ENCODE results near the gene ADGRG3. TPM values are rescaled to one million over a fixed set of nuclear protein-coding genes. Genes with fewer than 3 reads are reported as not detected.

The ADGRG3 gene
- total RNA-seq, 1 experiment from 2014 or later = 0.07 TPM

DNA sequence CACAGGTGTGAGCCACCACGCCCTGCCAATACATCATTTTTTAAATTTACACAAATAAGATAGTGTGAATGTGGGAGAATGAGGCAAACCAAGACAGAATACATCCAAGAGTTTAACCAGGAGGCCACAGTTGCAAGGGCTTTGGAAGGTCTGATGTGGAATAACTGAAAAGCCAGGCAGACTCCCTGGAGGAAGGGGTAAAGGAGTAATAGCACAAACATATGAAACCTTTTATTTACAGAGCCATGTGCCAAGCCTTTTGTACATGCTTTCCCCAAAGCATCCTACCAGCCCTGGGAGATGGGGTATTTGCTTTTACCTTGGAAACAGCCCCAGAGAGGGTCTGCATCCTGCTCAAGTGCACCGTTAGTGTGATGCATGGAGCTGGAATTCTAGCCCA, 4.7 kb downstream of the ADGRG3 start:
- Histone ChIP-seq H3K36me3 (replicated peaks; ENCODE audit: control insufficient read depth, insufficient read depth, low read length) (no peaks in the 10 kb centered on the region), H3K4me3 (ENCODE audit: insufficient read depth, low read depth, low read length) (no peak overlapping the region), H3K27me3 (ENCODE audit: control insufficient read depth, insufficient read depth, low read length) (no peaks in the 10 kb centered on the region)
- DNase-seq = no peak

DNA sequence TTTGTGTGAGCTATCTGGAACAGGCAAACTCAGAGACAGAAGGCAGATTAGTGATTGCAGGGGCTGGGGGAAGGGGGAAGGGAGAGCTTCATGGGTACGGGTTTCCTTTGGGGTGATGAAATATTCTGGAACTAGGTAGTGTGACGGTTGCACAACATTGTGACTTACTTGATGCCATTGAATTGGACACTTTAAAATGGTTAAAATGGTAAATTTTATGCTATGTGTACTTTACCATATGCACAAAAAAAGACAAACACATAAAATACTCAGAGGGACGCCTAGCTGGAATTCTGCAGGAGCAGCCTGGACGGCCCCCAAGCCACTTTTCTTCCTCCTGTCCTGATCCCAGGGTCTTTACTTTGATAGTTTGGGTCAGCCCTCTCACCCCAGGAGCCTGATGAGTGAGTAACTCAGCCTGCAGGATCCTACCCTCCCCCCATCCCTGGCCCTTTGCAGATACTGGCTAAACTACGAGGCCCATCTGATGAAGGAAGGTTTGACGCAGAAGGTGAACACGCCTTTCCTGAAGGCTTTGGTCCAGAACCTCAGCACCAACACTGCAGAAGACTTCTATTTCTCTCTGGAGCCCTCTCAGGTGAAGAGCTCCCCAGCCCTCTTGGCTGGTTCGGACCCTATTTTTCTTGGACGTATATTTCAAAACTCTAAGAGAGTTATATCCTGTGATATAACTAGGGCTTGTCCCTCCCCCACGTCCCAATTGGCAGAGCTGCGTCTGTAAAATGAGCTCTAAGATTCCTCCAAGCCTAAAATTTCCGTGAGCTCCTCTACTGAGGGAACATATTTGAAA, 7.8 kb downstream of the ADGRG3 start:
- Histone ChIP-seq H3K4me3 (ENCODE audit: insufficient read depth, low read depth, low read length) (no peak overlapping the region), H3K36me3 (replicated peaks; ENCODE audit: control insufficient read depth, insufficient read depth, low read length) (no peaks in the 10 kb centered on the region), H3K27me3 (ENCODE audit: control insufficient read depth, insufficient read depth, low read length) (no peaks in the 10 kb centered on the region)
- DNase-seq = peak; percentile 79

DNA sequence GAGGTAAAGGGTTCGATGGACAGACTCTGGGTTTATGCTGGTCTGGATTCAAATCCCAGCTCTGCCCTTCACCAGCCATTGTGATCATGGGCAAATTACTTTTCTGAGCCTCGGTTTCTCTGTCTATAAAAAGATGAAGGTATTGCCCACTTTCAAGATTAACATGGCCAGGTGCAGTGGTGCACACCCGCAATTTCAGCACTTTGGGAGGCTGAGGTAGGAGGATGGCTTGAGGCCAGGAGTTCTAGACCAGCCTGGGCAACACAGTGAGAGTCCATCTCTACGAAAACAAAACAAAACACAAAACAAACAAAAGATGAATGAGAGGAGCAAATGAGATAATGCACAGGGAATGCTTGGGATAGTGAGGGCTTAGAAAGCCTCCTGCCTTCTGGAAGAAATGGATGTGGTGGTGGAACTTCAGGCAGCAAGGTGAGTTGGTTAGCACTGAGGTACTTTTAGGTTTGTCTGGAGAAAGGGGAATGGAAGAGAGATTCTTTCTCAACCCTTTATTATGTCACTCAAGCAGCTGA, 8.5 kb downstream of the ADGRG3 start:
- H3K27me3 ChIP-seq (ENCODE audit: control insufficient read depth, insufficient read depth, low read length) = no peaks in the 10 kb centered on the region
- no peak overlapping the region for H3K4me3 ChIP-seq (ENCODE audit: insufficient read depth, low read depth, low read length)
- no peaks in the 10 kb centered on the region for H3K36me3 ChIP-seq (replicated peaks; ENCODE audit: control insufficient read depth, insufficient read depth, low read length)
- no peak for DNase-seq

DNA sequence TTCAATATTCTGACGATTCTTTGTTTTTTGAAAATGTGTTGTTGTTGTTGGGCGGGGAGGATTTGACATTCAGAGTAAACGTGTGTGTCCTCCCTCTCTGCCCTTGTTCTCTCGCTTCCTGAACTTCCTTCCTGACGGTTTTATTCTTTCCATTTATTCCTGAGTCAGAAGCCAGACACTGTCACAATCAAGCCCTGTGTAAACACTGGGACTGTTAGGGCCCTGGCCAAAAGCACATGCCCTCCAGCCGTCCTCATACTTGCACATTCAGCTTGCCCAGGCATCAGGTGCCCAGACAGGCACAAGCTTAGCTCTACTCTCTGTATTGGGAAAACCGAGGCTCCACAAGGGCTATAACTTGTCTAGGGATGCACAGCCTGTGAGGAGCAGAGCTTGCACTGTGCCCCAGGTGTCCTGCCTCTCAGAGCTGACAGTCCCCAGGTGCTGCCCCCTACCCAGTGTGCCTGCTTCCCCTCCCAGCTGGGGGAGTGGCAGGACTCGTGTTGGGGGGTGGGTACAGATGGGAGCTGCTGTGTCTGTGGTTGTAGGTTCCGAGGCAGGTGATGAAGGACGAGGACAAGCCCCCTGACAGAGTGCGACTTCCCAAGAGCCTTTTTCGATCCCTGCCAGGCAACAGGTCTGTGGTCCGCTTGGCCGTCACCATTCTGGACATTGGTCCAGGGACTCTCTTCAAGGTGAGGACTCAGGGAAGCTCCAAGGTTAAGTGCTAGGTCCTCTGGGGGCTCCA, 9.7 kb downstream of the ADGRG3 start:
- Histone ChIP-seq H3K4me3 (ENCODE audit: insufficient read depth, low read depth, low read length) (no peak overlapping the region), H3K27me3 (ENCODE audit: control insufficient read depth, insufficient read depth, low read length) (no peaks in the 10 kb centered on the region), H3K36me3 (replicated peaks; ENCODE audit: control insufficient read depth, insufficient read depth, low read length) (no peaks in the 10 kb centered on the region)
- DNase-seq = no peak

DNA sequence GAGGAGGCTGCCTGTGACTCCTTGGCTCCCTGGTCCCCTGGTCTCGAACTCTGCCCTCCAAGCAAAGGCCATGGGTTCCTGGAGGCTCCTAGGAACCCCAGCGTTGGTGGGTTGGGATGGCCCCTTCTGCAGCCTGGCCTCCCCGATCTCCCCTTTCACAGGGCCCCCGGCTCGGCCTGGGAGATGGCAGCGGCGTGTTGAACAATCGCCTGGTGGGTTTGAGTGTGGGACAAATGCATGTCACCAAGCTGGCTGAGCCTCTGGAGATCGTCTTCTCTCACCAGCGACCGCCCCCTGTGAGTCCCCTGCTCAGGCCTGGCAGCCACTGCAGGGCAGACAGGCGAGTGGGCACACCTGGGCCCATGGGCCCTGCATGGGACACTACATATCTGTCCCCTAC, 10.9 kb downstream of the ADGRG3 start:
- Histone ChIP-seq H3K36me3 (replicated peaks; ENCODE audit: control insufficient read depth, insufficient read depth, low read length) (no peaks in the 10 kb centered on the region), H3K4me3 (ENCODE audit: insufficient read depth, low read depth, low read length) (no peak overlapping the region), H3K27me3 (ENCODE audit: control insufficient read depth, insufficient read depth, low read length) (no peaks in the 10 kb centered on the region)
- DNase-seq = no peak

DNA sequence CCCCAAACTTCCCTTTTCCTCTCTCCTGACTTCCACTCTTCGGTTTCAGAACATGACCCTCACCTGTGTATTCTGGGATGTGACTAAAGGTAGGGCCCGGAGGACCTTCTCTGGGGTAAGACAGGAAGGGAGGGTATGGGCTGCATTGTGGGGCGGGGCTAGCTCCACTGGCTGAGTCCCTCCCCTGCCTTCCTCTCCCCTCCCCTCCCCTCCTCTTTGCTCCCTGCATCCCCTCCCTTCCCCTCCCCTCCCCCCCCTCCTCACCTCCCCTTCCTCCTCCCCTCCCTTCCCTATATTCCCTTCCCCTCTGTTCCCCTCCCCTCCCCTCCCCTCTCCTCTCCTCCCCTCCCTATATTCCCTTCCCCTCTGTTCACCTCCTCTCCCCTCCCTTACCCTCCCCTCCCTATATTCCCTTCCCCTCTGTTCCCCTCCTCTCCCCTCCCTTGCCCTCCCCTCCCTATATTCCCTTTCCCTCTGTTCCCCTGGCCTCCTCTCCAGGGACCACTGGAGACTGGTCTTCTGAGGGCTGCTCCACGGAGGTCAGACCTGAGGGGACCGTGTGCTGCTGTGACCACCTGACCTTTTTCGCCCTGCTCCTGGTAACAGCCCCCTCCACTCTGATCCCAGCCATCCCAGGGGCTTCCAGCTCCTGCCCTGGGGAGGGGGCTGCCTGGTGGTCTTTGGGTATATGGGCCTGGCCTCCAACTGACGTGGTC, 11.8 kb downstream of the ADGRG3 start:
- Histone ChIP-seq H3K27me3 (ENCODE audit: control insufficient read depth, insufficient read depth, low read length) (no peaks in the 10 kb centered on the region), H3K36me3 (replicated peaks; ENCODE audit: control insufficient read depth, insufficient read depth, low read length) (no peaks in the 10 kb centered on the region), H3K4me3 (ENCODE audit: insufficient read depth, low read depth, low read length) (no peak overlapping the region)
- DNase-seq = peak; percentile 76

DNA sequence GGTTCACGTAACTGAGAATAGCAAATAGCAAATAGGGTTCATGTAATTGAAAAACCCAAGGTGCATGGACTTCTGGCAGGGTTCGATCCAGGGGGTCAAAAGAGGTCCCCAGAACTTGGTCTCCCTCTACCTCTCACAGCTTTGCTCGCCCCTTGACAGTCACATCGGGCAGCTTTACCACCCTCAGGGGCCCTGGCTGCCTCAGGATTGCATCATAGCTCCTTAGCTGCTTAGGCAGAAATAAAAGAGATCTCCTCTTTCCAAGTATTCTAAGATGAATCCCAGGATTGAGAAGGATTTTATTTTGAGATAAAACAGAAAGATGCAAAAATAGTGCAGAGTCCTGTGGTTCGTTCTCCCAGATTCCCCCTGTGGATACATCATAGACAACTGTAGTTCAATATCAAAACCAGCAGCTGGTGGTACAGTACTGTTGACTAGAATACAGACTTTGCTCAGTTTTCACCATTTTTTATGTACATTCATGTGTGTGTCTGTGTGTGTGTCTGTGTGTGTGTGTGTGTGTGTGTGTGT, 12.8 kb downstream of the ADGRG3 start:
- H3K4me3 ChIP-seq (ENCODE audit: insufficient read depth, low read depth, low read length) = no peak overlapping the region
- H3K36me3 ChIP-seq (replicated peaks; ENCODE audit: control insufficient read depth, insufficient read depth, low read length) = no peaks in the 10 kb centered on the region
- no peaks in the 10 kb centered on the region for H3K27me3 ChIP-seq (ENCODE audit: control insufficient read depth, insufficient read depth, low read length)
- DNase-seq = no peak

DNA sequence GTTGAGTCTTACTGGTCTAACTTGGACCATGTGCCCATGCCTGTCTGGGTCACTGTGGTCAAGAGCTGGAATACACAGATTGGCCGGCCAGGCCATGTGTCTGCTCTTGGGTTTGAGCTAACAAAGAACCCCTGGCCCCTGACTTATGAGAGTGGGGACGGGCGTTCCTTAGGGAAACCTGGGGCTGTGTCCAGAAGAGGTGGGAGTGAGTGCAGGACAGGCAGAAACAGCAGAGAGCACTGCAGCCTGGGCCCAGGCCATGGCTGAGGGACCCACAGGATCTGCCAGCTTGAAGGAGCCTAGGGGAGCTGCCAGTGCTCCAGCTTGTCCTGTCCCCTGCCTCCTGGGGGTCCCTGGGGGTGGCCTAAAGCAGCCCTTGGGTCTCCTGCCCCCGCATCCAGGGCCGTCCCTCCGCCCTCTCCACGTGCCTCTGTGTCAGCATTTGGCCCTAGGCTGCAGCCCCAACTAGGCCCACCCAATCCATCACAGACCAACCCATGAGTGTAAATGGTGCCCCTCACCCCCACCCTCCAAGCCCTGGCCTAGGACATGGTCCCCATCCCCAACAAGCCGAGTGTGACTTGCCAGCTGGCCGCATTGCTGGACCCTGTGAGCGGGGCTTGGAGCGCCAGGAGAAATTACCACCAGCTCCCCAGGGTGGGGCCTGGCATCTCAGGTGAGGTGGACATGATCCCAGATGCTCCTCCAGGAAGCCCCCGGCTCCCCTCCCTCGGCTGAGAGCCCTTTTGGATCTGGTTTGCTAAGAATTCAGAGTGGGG, 14.0 kb downstream of the ADGRG3 start:
- no peaks in the 10 kb centered on the region for H3K36me3 ChIP-seq (replicated peaks; ENCODE audit: control insufficient read depth, insufficient read depth, low read length)
- no peak overlapping the region for H3K4me3 ChIP-seq (ENCODE audit: insufficient read depth, low read depth, low read length)
- no peak for DNase-seq
- no peaks in the 10 kb centered on the region for H3K27me3 ChIP-seq (ENCODE audit: control insufficient read depth, insufficient read depth, low read length)

DNA sequence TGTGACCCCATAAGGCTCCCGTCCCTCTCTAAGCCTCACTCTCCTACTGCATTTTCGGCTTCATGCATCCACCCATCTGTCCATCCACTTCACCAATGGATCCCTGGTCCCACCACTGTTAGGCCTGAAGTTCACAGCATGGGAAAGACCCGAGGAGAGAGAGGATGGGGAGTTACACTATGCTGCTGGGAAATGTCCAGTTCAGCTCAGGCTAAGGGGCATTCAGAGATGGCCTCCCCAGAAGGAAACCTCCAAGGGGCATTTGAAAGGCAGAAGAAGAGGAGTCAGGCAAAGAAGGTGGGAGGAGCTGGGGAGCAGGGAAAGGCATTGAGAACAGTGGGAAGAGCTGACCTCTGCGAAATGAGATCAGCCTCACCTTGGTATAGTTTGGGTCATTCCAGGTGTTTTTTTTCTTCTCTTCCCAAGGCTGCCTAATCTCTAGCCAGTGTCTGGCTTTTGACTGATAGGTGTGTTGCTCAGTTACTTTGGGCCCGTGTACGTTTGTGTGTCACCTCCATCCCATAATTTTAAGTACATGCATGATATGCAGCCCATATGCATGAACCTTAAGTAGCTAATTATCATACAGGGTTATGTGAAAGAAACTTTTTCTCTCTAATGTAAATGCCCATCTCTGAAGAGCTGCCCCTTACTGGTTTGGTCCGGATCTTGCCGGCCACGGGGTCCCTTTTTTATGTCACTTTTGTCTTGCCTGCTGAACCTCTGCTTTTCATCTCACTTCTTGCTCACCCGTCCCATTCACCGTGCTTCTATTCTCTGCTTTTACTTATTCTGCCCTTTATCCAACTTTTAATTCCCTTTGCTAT, 14.9 kb downstream of the ADGRG3 start:
- H3K27me3 ChIP-seq (ENCODE audit: control insufficient read depth, insufficient read depth, low read length) = no peaks in the 10 kb centered on the region
- DNase-seq = no peak
- H3K36me3 ChIP-seq (replicated peaks; ENCODE audit: control insufficient read depth, insufficient read depth, low read length) = no peaks in the 10 kb centered on the region
- no peak overlapping the region for H3K4me3 ChIP-seq (ENCODE audit: insufficient read depth, low read depth, low read length)

DNA sequence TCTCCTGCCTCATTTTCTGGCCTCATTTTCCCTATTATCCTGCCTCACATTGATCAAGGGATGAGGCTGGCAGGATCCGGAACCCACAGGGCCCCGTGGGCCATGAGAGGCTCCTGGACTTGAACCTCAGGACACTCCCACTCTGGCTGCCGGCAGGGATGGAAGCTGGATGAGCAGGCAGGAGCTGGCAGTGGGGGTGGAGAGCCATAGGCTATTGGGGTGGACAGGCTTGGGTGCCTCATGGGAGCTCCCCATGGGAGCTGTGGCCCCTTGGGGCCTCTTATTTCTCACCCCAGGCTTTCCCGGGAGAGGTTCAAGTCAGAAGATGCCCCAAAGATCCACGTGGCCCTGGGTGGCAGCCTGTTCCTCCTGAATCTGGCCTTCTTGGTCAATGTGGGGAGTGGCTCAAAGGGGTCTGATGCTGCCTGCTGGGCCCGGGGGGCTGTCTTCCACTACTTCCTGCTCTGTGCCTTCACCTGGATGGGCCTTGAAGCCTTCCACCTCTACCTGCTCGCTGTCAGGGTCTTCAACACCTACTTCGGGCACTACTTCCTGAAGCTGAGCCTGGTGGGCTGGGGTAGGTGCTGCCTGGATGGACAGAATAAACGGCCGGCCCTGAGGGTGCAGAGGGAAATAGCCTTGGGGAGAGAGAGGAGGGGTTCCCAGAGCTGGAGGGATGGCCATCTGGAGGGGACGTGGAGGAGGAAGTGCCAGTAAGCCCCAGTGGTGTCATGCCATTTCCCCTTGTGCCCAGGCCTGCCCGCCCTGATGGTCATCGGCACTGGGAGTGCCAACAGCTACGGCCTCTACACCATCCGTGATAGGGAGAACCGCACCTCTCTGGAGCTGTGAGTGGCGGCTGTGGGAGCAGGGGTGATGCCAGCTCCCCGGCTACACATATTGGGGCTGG, 15.8 kb downstream of the ADGRG3 start:
- Histone ChIP-seq H3K36me3 (replicated peaks; ENCODE audit: control insufficient read depth, insufficient read depth, low read length) (no peaks in the 10 kb centered on the region), H3K4me3 (ENCODE audit: insufficient read depth, low read depth, low read length) (no peak overlapping the region)
- no peak for DNase-seq

DNA sequence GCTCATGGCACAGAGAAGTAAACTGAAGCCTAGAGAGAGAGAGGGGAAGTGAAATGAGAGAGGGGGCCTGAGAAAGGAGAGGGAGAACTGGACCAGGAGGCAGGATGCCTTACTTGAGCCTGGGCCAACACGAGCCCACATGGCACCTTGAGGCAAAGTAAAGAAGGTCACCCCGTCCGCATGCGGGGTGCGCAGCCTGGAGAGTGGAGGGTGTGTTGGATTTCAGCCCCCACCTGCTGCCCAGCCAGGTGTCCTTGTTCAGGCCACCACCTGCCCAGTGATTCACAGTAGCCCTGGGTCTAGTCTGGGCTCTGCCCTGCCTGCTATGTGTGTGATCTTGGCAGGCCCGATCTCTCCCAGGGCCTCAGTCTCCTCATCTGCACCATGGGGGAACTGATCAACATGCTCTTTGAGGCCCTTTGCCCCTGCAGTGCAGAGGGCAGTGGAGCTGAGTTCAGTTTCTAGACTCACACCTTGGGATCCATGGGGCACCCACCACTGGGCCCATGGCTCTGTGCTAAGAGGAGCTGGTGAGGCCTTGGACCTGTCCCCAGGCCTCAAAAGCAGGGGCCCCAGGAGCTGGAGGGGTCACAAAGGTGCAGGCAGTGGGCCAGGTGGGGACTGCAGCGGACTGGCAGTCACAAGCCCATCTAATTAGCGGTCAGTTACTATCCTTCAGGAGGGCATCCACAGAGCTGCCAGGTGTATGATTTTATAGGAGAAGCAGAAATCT, 16.7 kb downstream of the ADGRG3 start:
- Histone ChIP-seq H3K4me3 (ENCODE audit: insufficient read depth, low read depth, low read length) (no peak overlapping the region), H3K27me3 (ENCODE audit: control insufficient read depth, insufficient read depth, low read length) (no peaks in the 10 kb centered on the region), H3K36me3 (replicated peaks; ENCODE audit: control insufficient read depth, insufficient read depth, low read length) (no peaks in the 10 kb centered on the region)
- DNase-seq = no peak

More for the DNA sequence above, 15.8 kb downstream of the ADGRG3 start:
- H3K27me3 ChIP-seq (ENCODE audit: control insufficient read depth, insufficient read depth, low read length) = no peaks in the 10 kb centered on the region

DNA sequence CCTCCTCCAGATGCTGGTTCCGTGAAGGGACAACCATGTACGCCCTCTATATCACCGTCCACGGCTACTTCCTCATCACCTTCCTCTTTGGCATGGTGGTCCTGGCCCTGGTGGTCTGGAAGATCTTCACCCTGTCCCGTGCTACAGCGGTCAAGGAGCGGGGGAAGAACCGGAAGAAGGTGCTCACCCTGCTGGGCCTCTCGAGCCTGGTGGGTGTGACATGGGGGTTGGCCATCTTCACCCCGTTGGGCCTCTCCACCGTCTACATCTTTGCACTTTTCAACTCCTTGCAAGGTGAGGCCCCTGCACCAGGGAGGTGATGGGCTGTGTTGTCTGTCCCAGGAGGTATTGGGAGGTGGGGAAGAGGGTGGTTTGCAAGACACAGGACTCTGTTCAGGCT, 17.5 kb downstream of the ADGRG3 start:
- Histone ChIP-seq H3K27me3 (ENCODE audit: control insufficient read depth, insufficient read depth, low read length) (no peaks in the 10 kb centered on the region), H3K4me3 (ENCODE audit: insufficient read depth, low read depth, low read length) (no peak overlapping the region), H3K36me3 (replicated peaks; ENCODE audit: control insufficient read depth, insufficient read depth, low read length) (no peaks in the 10 kb centered on the region)
- DNase-seq = no peak

Measured in H7 (cell line).